ENCODE measurements around the gene RFTN1. TPM values are rescaled to one million over a fixed set of nuclear protein-coding genes. Genes with fewer than 3 reads are reported as not detected.

RFTN1 gene
- polyA plus RNA-seq, 2 of the 4 experiments (the other 2 are of a cell fraction), result 1.8 to 3.7 TPM

GRCh38 chr3:16552757-16553156 lies 39.3 kb upstream of the RFTN1 start:
- WGBS (ENCODE audit: missing lambda C conversion rate), result 47% methylated on average over 3 of the region's 3 CpGs
- no peak overlapping the region for H3K4me3 ChIP-seq
- no peak overlapping the region for H3K4me2 ChIP-seq
- no peaks in the 10 kb centered on the region for H3K9me3 ChIP-seq
- 0 out of 3 replicates have a peak, but pooled peaks cover 4% of the 10 kb centered on the region for H3K4me1 ChIP-seq
- no peak overlapping the region for H3K27ac ChIP-seq
- no peak for DNase-seq (ENCODE audit: low read depth in 1 of 2, low spot score in 1 of 2)
- no peak for FAIRE-seq
- no peak for ATAC-seq
- ChIA-PET CTCF (interaction anchor here (1.0 to 4.1 kb wide), 5 partner anchors 259 to 288 kb away, joined by 3 to 78 read pairs (median 39); partner anchors contain the start of genes DPH3 and OXNAD1), POLR2A (no interaction called here)
- TF ChIP-seq CHD4 (IDR thresholded peaks at IDR 0.05; ENCODE audit: borderline replicate concordance), result no peak
- TF ChIP-seq EHF (CRISPR knock-in tag; IDR thresholded peaks at IDR 0.05), result no peak
- TF ChIP-seq RFX5 (IDR thresholded peaks at IDR 0.05), result no peak
- TF ChIP-seq KDM1A (IDR thresholded peaks at IDR 0.05; ENCODE audit: low read depth), result no peak
- no peak for TF ChIP-seq EP300 (IDR thresholded peaks at IDR 0.05)

- Histone ChIP-seq H3K27ac (peak overlapping the region; percentile 63 to 85; a peak in 5 of 6 replicates), H3K4me2 (no peak overlapping the region; the same call in 2 of the 3 replicates), H3K9me3 (no peaks in the 10 kb centered on the region), H3K4me1 (0 out of 3 replicates have a peak, but pooled peaks cover 4% of the 10 kb centered on the region), H3K4me3 (no peak overlapping the region)
- peak in 1 of 2 experiments; percentile 50; a peak in 3 of 6 replicates for ATAC-seq
- TF ChIP-seq, protein P1, sequence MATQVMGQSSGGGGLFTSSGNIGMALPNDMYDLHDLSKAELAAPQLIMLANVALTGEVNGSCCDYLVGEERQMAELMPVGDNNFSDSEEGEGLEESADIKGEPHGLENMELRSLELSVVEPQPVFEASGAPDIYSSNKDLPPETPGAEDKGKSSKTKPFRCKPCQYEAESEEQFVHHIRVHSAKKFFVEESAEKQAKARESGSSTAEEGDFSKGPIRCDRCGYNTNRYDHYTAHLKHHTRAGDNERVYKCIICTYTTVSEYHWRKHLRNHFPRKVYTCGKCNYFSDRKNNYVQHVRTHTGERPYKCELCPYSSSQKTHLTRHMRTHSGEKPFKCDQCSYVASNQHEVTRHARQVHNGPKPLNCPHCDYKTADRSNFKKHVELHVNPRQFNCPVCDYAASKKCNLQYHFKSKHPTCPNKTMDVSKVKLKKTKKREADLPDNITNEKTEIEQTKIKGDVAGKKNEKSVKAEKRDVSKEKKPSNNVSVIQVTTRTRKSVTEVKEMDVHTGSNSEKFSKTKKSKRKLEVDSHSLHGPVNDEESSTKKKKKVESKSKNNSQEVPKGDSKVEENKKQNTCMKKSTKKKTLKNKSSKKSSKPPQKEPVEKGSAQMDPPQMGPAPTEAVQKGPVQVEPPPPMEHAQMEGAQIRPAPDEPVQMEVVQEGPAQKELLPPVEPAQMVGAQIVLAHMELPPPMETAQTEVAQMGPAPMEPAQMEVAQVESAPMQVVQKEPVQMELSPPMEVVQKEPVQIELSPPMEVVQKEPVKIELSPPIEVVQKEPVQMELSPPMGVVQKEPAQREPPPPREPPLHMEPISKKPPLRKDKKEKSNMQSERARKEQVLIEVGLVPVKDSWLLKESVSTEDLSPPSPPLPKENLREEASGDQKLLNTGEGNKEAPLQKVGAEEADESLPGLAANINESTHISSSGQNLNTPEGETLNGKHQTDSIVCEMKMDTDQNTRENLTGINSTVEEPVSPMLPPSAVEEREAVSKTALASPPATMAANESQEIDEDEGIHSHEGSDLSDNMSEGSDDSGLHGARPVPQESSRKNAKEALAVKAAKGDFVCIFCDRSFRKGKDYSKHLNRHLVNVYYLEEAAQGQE (IDR thresholded peaks at IDR 0.05), result no peak
- TF ChIP-seq ZFP36 (IDR thresholded peaks at IDR 0.05; ENCODE audit: borderline replicate concordance, partially characterized antibody) (no peak), EHMT2 (IDR thresholded peaks at IDR 0.05; ENCODE audit: low read depth) (no peak), MYC (IDR thresholded peaks at IDR 0.05; ENCODE audit: borderline replicate concordance, low read length) (no peak), EP300 (IDR thresholded peaks at IDR 0.05) (no peak), MAX (IDR thresholded peaks at IDR 0.05) (no peak), TP53 (CRISPR knock-in tag; IDR thresholded peaks at IDR 0.05) (no peak), SREBF2 (IDR thresholded peaks at IDR 0.05) (no peak), HEYL (CRISPR knock-in tag; IDR thresholded peaks at IDR 0.05) (no peak)
- TF ChIP-seq, protein P2, sequence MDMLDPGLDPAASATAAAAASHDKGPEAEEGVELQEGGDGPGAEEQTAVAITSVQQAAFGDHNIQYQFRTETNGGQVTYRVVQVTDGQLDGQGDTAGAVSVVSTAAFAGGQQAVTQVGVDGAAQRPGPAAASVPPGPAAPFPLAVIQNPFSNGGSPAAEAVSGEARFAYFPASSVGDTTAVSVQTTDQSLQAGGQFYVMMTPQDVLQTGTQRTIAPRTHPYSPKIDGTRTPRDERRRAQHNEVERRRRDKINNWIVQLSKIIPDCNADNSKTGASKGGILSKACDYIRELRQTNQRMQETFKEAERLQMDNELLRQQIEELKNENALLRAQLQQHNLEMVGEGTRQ (IDR thresholded peaks at IDR 0.05), result no peak
- ChIA-PET CTCF (interaction anchor here (0.5 to 3.9 kb wide), 17 partner anchors 9 to 298 kb away, joined by 3 to 78 read pairs (median 7); partner anchors contain the start of genes DPH3 and OXNAD1), POLR2A (no interaction called here)
- DNase-seq (ENCODE audit: low read depth in 1 of 2, low spot score in 1 of 2), result no peak
- WGBS (ENCODE audit: missing lambda C conversion rate), result 71% methylated on average over 4 of the region's 4 CpGs
- FAIRE-seq, result no peak
Observed at GRCh38 chr3:16551342-16551976, 38.0 kb upstream of the RFTN1 start.

- H3K27ac ChIP-seq, result peak overlapping the region; percentile 63 to 85; a peak in 5 of 6 replicates
- 0 out of 3 replicates have a peak, but pooled peaks cover 4% of the 10 kb centered on the region for H3K4me1 ChIP-seq
- H3K9me3 ChIP-seq, result no peaks in the 10 kb centered on the region
- peak; percentile 67 to 85 for DNase-seq (ENCODE audit: low read depth in 1 of 2, low spot score in 1 of 2)
- H3K4me2 ChIP-seq, result peak overlapping the region; percentile 24
- CTCF ChIA-PET, result interaction anchor here (0.5 to 3.9 kb wide), 27 partner anchors 10 to 420 kb away, joined by 3 to 78 read pairs (median 5); partner anchors contain the start of genes DPH3 and OXNAD1
- ATAC-seq, result peak; percentile 99
- peak; percentile 94 for TF ChIP-seq CTCF (IDR thresholded peaks at IDR 0.05)
- TF ChIP-seq SMC3 (IDR thresholded peaks at IDR 0.05), result peak; percentile 94
- peak; percentile 81 to 95 for TF ChIP-seq CEBPB (IDR thresholded peaks at IDR 0.05)
- TF ChIP-seq, protein P3, sequence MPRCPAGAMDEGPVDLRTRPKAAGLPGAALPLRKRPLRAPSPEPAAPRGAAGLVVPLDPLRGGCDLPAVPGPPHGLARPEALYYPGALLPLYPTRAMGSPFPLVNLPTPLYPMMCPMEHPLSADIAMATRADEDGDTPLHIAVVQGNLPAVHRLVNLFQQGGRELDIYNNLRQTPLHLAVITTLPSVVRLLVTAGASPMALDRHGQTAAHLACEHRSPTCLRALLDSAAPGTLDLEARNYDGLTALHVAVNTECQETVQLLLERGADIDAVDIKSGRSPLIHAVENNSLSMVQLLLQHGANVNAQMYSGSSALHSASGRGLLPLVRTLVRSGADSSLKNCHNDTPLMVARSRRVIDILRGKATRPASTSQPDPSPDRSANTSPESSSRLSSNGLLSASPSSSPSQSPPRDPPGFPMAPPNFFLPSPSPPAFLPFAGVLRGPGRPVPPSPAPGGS (IDR thresholded peaks at IDR 0.05), result no peak
- peak; percentile 96 to 97 for TF ChIP-seq RAD21 (conservative IDR thresholded peaks at IDR 0.05 in 1 of 2, IDR thresholded peaks at IDR 0.05 in 1 of 2)
- no peak for TF ChIP-seq MAX (IDR thresholded peaks at IDR 0.05)
- no peak for TF ChIP-seq CBX8 (IDR thresholded peaks at IDR 0.05)
- no peak overlapping the region for H3K4me3 ChIP-seq
- FAIRE-seq, result peak; percentile 7
- WGBS (ENCODE audit: missing lambda C conversion rate), result 14% methylated on average over 7 of the region's 7 CpGs
- POLR2A ChIA-PET, result no interaction called here
Observed at GRCh38 chr3:16550676-16551341, 37.3 kb upstream of the RFTN1 start.
